Gastroesophageal sphincter (tissue), 3 donors: ENCODE measurements around the gene SERPINE2.

Source experiments
- CTCF ChIP-seq, 4 experiments: fragments of 200-600 bp in 2 of 4; fragments of 450-650 bp in 2 of 4; sonication (generic) in 1 of 4; IDR thresholded peaks; one replicate each; pipeline ENCODE4 v1.5.1; 2017 to 2019; ENCODE audit warnings: antibody characterized with exemption in 4 of 4, mild to moderate bottlenecking in 2 of 4, moderate library complexity in 2 of 4
- EP300 ChIP-seq: sonication (generic); formaldehyde crosslinking; IDR thresholded peaks from one replicate; pipeline ENCODE4 v1.6.1; 2017; ENCODE audit warnings: antibody characterized with exemption, mild to moderate bottlenecking
- POLR2A ChIP-seq, 2 donors: fragments of 450-650 bp; IDR thresholded peaks; one replicate each; pipeline ENCODE4 v1.6.1; 2017; ENCODE audit warnings: antibody characterized with exemption in 2 of 2, mild to moderate bottlenecking in 2 of 2, moderate library complexity in 1 of 2

DNA sequence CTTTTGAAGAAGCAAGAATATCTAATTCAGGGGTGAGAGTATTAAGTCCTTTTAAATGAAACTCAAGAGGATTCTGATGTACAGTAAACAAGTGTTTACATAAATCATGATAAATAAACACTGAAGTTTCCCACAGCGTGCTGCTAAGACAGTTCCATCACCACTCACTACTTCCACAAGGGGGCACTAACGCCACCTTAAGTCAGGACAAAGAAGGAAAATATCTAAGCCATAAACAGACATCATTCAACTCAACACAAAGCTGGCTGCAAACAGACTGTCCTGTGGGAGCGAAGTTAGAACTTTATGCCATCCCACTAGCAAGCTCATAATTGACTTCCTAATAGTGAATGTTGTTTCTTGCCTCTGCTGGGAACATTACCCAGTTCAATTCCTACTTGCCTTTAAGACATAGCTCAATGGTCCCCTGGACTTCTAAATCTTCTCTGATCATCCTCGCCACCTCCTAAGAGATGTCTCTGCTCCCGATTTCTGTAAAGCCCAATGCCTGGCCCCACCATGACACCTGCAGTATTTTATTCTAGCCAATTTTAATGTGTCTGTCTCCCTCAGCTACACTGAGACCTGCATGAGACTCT, 45.4 kb downstream of the SERPINE2 start:
- TF ChIP-seq CTCF (IDR thresholded peaks at IDR 0.05) (peak; percentile 66 to 84 (median 81)), POLR2A (IDR thresholded peaks at IDR 0.05) (no peak), EP300 (no peak)
